Myocyte (in vitro differentiated cells): ENCODE results near the gene SLC12A8. TPM values are rescaled to one million over a fixed set of nuclear protein-coding genes. Genes with fewer than 3 reads are reported as not detected.

Experiments
- DNase-seq: peaks from one replicate; pipeline ENCODE4 v3.0.0-alpha.2; 2012; ENCODE audit warnings: low read depth
- total RNA-seq: library from RNA; depleted of rRNA; stranded (reverse); fragments of >200 nt; gene quantifications from 2 replicates; pipeline ENCODE4 v1.2.3, GENCODE V29; 2014

Gene SLC12A8
- total RNA-seq, 1 donor from 2014 or later: 10.2 TPM

GRCh38 chr3:125055913-125056745, 156.4 kb downstream of the SLC12A8 start, which contains the start of gene HEG1:
Gene HEG1 (minus strand): TSS chr3:125055997. CDS start chr3:125055890, 107 bp downstream.
- peak; percentile 87 for DNase-seq

GRCh38 chr3:125055331-125055912, 157.1 kb downstream of the SLC12A8 start:
- DNase-seq: no peak

GRCh38 chr3:125054449-125055329, 157.9 kb downstream of the SLC12A8 start:
- peak; percentile 77 for DNase-seq

- no peak for DNase-seq
Observed at GRCh38 chr3:125054062-125054448, 158.5 kb downstream of the SLC12A8 start.

- no peak for DNase-seq
Observed at GRCh38 chr3:125053304-125053699, 159.2 kb downstream of the SLC12A8 start.

GRCh38 chr3:125052624-125053303, 159.8 kb downstream of the SLC12A8 start:
- DNase-seq: peak; percentile 89

- peak; percentile 90 for DNase-seq
Observed at GRCh38 chr3:125051715-125052581, 160.6 kb downstream of the SLC12A8 start.

- no peak for DNase-seq
Observed at GRCh38 chr3:125051205-125051604, 161.3 kb downstream of the SLC12A8 start.

GRCh38 chr3:125050488-125051090, 162.0 kb downstream of the SLC12A8 start:
- DNase-seq: no peak

- no peak for DNase-seq
Observed at GRCh38 chr3:125048282-125048681, 164.3 kb downstream of the SLC12A8 start.

- peak; percentile 78 for DNase-seq
Observed at GRCh38 chr3:125045965-125046364, 166.6 kb downstream of the SLC12A8 start.

- no peak for DNase-seq
Observed at GRCh38 chr3:125045194-125045593, 167.4 kb downstream of the SLC12A8 start.

- no peak for DNase-seq
Observed at GRCh38 chr3:125043599-125044151, 168.9 kb downstream of the SLC12A8 start.

- DNase-seq: peak; percentile 73
Observed at GRCh38 chr3:125042725-125043406, 169.7 kb downstream of the SLC12A8 start.

- DNase-seq: peak; percentile 64
Observed at GRCh38 chr3:125039131-125040100, 173.1 kb downstream of the SLC12A8 start.

GRCh38 chr3:125037498-125038150, 174.9 kb downstream of the SLC12A8 start:
- DNase-seq: no peak

- no peak for DNase-seq
Observed at GRCh38 chr3:125035217-125035616, 177.3 kb downstream of the SLC12A8 start.
